Neural crest cell (in vitro differentiated cells): ENCODE measurements around the gene ARIH2. TPM values are rescaled to one million over a fixed set of nuclear protein-coding genes. Genes with fewer than 3 reads are reported as not detected.

Source experiments
- DNase-seq: peaks from one replicate; pipeline ENCODE4 v3.0.0; 2021; ENCODE audit warnings: low read depth, mixed read lengths, low spot score
- H3K27ac Mint-ChIP-seq: one replicate; pipeline ENCODE4 v1.8.0; 2021; ENCODE audit warnings: mild to moderate bottlenecking, mixed read lengths; ENCODE audit not compliant: unreplicated experiment
- H3K27me3 Mint-ChIP-seq: 2 replicates; pipeline ENCODE4 v1.8.0; 2021; ENCODE audit warnings: low read depth, mild to moderate bottlenecking, mixed read lengths
- H3K36me3 Mint-ChIP-seq: 2 replicates; pipeline ENCODE4 v1.8.0; 2021; ENCODE audit warnings: low read depth, mild to moderate bottlenecking, mixed read lengths
- H3K4me1 Mint-ChIP-seq: 2 replicates; pipeline ENCODE4 v1.8.0; 2021; ENCODE audit warnings: mixed read lengths
- H3K4me3 Mint-ChIP-seq: one replicate; pipeline ENCODE4 v1.8.0; 2021; ENCODE audit warnings: mild to moderate bottlenecking, mixed read lengths
- H3K9me3 Mint-ChIP-seq: 2 replicates; pipeline ENCODE4 v1.8.0; 2021; ENCODE audit warnings: mixed read lengths
- microRNA-seq: library from miRNA; unstranded; fragments of <30 nt; microRNA quantifications from one replicate; pipeline ENCODE4, GENCODE V29; 2020
- total RNA-seq: library from RNA; stranded (reverse); gene quantifications from 2 replicates; pipeline ENCODE4 v1.2.1, GENCODE V29; 2021
- TF ChIP-seq, protein P1 (sequence below): fragments of 200-600 bp; sonication (generic); conservative IDR thresholded peaks from 2 replicates; pipeline ENCODE4 v1.5.0; 2021; ENCODE audit warnings: antibody characterized with exemption, mild to moderate bottlenecking

ARIH2 gene
- total RNA-seq, 1 donor from 2014 or later: 91.7 TPM

DNA sequence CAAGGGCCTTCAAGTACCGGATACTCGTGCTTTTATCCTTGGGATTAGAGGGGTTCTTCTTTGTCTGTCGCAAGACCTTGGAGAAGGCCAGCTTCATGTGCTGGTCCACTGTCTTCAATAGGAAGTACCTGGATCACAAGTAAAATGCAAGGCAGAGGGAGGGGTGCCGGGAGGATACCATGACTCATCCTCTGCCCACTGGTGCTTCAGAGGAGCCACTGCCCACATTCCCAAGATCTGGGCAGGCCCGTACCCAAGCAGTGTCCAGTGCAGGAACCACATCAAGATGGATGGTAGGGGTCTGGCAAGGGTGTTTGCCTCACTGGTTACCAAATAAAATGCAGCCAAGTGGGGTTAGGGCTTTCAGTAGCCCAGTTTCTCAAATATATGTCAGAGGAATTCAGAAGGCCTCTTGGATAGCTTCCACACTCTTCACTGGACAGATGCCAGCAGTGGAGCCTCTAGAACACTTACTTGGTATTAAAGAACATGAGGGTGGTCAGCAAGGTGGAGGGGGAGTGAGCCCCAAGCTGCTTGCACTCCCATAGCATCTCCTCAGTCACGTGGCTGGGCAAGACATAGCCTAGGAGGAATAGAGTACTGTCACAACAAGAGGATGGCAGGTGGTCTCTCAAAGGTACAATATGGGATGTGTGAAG is 114.1 kb downstream of the ARIH2 start:
- Mint-ChIP-seq H3K4me1 (peaks cover 18% of the 10 kb centered on the region), H3K9me3 (no peaks in the 10 kb centered on the region), H3K4me3 (no peak overlapping the region), H3K36me3 (peaks cover 19% of the 10 kb centered on the region), H3K27ac (no peak overlapping the region), H3K27me3 (peaks cover 7% of the 10 kb centered on the region)
- no peak for DNase-seq
- TF ChIP-seq, protein P1, sequence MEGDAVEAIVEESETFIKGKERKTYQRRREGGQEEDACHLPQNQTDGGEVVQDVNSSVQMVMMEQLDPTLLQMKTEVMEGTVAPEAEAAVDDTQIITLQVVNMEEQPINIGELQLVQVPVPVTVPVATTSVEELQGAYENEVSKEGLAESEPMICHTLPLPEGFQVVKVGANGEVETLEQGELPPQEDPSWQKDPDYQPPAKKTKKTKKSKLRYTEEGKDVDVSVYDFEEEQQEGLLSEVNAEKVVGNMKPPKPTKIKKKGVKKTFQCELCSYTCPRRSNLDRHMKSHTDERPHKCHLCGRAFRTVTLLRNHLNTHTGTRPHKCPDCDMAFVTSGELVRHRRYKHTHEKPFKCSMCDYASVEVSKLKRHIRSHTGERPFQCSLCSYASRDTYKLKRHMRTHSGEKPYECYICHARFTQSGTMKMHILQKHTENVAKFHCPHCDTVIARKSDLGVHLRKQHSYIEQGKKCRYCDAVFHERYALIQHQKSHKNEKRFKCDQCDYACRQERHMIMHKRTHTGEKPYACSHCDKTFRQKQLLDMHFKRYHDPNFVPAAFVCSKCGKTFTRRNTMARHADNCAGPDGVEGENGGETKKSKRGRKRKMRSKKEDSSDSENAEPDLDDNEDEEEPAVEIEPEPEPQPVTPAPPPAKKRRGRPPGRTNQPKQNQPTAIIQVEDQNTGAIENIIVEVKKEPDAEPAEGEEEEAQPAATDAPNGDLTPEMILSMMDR: no peak

DNA sequence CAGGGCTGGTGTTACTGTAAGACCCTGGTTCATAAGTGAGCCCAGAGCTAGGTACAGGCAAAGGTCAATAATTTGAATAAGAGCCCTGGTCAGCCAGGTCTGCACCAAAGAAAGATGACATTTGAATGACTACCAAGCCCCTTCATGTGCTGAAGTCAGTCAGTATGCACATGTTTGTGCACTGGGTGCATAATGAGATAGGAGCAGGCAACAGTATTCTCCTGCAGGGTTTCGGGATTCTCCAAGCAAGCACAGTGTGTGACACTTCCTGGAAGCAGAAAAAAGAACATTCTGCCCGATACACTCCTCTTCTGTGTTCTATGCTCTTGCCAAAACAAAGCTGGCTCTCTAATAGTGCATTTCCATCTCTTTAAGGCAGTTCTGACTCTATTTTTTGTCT is 116.0 kb downstream of the ARIH2 start:
- Mint-ChIP-seq H3K9me3 (no peaks in the 10 kb centered on the region), H3K4me3 (no peak overlapping the region), H3K27me3 (no peaks in the 10 kb centered on the region), H3K27ac (no peak overlapping the region), H3K36me3 (peaks cover 9% of the 10 kb centered on the region), H3K4me1 (peaks cover under 1% of the 10 kb centered on the region)
- TF ChIP-seq, protein P1: no peak
- DNase-seq: no peak

DNA sequence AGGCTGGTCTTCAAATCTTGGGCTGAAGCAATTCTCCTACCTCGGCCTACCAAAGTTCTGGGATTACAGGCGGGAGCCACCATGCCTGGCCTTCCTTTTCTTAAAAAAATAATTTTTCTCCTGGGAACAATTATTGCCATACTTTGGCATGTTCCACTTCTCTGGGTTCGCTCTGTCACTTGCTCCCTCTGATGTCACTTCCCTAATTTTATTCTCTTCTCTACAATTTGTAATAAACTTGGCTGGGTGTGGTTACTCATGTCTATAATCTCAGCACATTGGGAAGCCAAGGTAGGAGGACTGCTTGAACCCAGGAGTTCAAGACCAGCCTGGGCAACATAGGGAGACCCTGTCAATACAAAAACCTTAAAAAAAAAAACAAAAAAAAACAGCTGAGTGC is 116.6 kb downstream of the ARIH2 start:
- Mint-ChIP-seq H3K4me3 (no peak overlapping the region), H3K9me3 (no peaks in the 10 kb centered on the region), H3K27me3 (no peaks in the 10 kb centered on the region), H3K27ac (no peak overlapping the region), H3K4me1 (no peaks in the 10 kb centered on the region), H3K36me3 (peaks cover 9% of the 10 kb centered on the region)
- TF ChIP-seq, protein P1: no peak
- DNase-seq: no peak

Small RNA genes lying within 50 kb of the gene (microRNA-seq; reads per million reads assigned to microRNA genes)
- gene MIR191: 18,641 reads per million, percentile 96 among the genes with 10 or more reads in this experiment
- 23,222 reads per million, percentile 97 among the genes with 10 or more reads in this experiment for gene MIR425

Other genes starting within 250 kb of the ARIH2 start
- 25.3 and 30.2 TPM in 2 replicates for gene NCKIPSD, start 232.9 kb upstream of the ARIH2 start, total RNA-seq
- 139 and 143 TPM in 2 replicates for gene IP6K2, start 201.6 kb upstream of the ARIH2 start, total RNA-seq
- gene PRKAR2A, start 71.0 kb upstream of the ARIH2 start, total RNA-seq: 47.6 and 49.6 TPM in 2 replicates
- 5.7 and 6.5 TPM in 2 replicates for gene SLC25A20, start 20.0 kb upstream of the ARIH2 start, total RNA-seq
- 29.1 and 31.4 TPM in 2 replicates for gene P4HTM, start 71.4 kb downstream of the ARIH2 start, total RNA-seq
- gene WDR6, start 88.5 kb downstream of the ARIH2 start, total RNA-seq: 284 and 294 TPM in 2 replicates
- 28.2 and 28.7 TPM in 2 replicates for gene DALRD3, start 99.7 kb downstream of the ARIH2 start, total RNA-seq
- 69.5 and 70.9 TPM in 2 replicates for gene NDUFAF3, start 103.3 kb downstream of the ARIH2 start, total RNA-seq
- gene IMPDH2, start 110.6 kb downstream of the ARIH2 start, total RNA-seq: 259 and 261 TPM in 2 replicates
- 153 and 158 TPM in 2 replicates for gene QRICH1, start 175.2 kb downstream of the ARIH2 start, total RNA-seq
- 348 and 382 TPM in 2 replicates for gene QARS1, start 185.9 kb downstream of the ARIH2 start, total RNA-seq
- gene USP19, start 202.0 kb downstream of the ARIH2 start, total RNA-seq: 71.8 and 72.6 TPM in 2 replicates
- 108 and 120 TPM in 2 replicates for gene LAMB2, start 214.2 kb downstream of the ARIH2 start, total RNA-seq
- gene CCDC71, start 247.5 kb downstream of the ARIH2 start, total RNA-seq: 26.0 and 29.4 TPM in 2 replicates